Measurements from ENCODE around the gene PEX10. TPM values are rescaled to one million over a fixed set of nuclear protein-coding genes. Genes with fewer than 3 reads are reported as not detected.

The PEX10 gene
- polyA plus RNA-seq, 1 donor from 2014 or later, result 14.8 TPM

DNA sequence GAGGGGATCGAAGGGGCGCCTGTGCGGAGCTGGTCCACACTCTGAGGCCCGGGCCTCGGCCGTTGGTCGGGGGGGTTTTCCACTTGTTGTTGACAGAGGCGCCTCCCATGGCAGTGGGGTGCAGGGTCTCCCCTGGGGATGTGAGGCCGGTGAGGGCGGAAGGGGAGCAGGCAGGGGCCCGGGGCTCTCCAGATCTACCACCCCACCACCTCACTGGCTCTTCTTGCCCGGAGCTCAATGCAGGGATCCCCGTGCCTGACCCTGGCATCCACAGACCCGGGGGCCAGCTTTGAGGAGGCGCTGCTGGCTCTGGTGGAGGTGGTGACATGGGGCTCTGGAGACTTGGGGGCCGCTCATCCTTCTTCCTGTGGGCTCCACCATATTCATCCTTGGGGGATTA, 7.1 kb upstream of the PEX10 start:
- H3K27me3 Mint-ChIP-seq, result peaks cover 11% of the 10 kb centered on the region
- no peaks in the 10 kb centered on the region for H3K36me3 Mint-ChIP-seq
- no peak overlapping the region for H3K27ac Mint-ChIP-seq
- no peak overlapping the region for H3K4me3 Mint-ChIP-seq
- peaks cover 11 to 20% (median 19%) of the 10 kb centered on the region in 3 donors for H3K4me1 Mint-ChIP-seq
- H3K9me3 Mint-ChIP-seq, result peaks cover 0 to 4% (median 0%) of the 10 kb centered on the region in 3 donors

DNA sequence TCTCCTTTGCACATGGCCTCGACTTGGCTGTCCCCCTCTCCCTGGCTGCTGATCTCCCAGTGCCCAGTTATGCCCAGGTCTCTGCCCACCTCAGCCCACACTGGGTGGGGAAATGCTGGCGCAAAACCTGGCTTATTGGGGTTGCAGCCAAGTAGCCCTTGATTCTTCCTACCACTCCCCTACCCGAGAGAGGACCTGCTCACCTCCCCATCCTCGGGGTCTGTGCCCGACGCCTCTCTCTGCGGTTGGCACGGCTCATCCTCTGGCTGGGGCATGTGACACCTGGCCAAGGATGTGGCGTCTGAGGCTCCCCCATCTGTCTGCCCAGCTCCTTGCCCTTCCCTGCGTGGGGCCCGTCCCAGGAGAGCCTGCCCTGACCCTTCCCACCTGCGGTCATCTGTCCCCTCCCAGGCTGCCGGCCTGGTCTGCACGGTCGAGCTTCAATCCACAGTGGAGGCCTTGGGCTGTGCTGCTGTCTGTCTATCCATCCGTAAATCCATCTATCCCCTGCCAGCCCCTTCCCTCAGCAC, 6.5 kb upstream of the PEX10 start:
- no peak overlapping the region for H3K4me3 Mint-ChIP-seq
- peaks cover 0 to 4% (median 0%) of the 10 kb centered on the region in 3 donors for H3K9me3 Mint-ChIP-seq
- peaks cover 15 to 25% (median 24%) of the 10 kb centered on the region in 3 donors for H3K4me1 Mint-ChIP-seq
- H3K27me3 Mint-ChIP-seq, result peaks cover 11% of the 10 kb centered on the region
- no peaks in the 10 kb centered on the region for H3K36me3 Mint-ChIP-seq
- no peak overlapping the region for H3K27ac Mint-ChIP-seq

DNA sequence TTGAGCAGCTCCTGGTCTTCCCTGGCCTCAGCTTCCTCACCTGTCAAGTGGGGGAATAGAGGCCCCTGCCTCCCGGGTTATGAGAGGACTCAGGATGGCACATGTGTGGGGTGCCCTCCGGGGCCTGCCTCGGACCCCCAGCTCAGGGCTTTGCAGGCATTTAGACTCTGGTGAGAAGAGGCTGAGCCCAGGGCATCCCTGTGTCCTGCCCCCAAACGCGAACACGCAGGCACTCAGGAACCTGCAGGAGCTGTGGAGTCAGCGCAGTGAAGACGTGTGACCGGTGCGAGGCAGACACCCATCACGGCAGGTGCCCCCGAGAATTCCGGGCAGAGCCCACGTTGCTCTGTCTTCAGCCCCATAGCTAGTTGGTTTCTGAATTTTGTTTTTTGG, 5.5 kb upstream of the PEX10 start:
- Mint-ChIP-seq H3K27ac (peak overlapping the region in 1 of 3 donors; percentile 46), H3K4me1 (peaks cover 15 to 26% (median 25%) of the 10 kb centered on the region in 3 donors), H3K4me3 (no peak overlapping the region), H3K9me3 (peaks cover 0 to 2% (median 0%) of the 10 kb centered on the region in 3 donors), H3K27me3 (peaks cover 11% of the 10 kb centered on the region), H3K36me3 (no peaks in the 10 kb centered on the region)

DNA sequence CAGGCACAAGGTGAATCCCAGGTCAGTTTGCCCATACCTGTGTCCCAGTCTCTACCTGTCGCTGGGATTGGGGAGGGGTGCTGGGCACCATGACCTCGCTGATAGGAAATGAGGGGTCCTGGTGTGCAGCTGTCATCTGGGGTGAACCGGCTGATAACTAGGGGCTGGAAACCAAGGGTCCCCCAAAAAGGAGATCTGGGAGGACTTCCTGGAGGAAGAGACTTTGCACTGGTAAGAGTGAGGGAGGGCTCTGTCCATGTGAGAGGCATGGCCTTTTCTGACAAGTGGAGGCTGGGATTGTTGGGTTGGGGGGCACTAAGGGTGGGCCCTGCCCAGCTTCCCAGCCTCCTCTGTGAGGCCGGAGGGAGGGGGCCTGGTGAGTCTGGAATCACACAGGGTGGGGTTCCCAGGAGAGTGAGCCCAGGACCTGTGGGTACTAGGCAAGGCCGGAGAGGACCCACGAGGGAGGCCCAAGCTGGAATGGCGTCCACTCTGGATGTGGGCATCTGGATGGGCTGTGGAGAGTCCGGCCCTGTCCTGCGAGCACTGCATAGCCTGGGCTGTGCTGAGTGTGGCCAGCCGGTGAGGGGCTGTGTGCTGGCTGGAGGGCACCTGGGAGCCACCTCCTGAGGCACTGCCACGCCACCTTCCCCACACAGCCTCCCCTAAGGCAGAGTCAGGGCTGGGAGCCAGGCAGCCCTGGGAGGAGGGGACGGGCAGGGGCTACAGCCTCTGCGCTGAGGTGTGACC, 4.9 kb upstream of the PEX10 start:
- Mint-ChIP-seq H3K36me3 (no peaks in the 10 kb centered on the region), H3K27me3 (peaks cover 11% of the 10 kb centered on the region), H3K27ac (peak overlapping the region in 1 of 3 donors; percentile 60), H3K9me3 (peaks cover 0 to under 1% (median 0%) of the 10 kb centered on the region in 3 donors), H3K4me3 (peak overlapping the region in 2 of 4 donors; percentile 17 to 93), H3K4me1 (peaks cover 15 to 26% (median 25%) of the 10 kb centered on the region in 3 donors)

DNA sequence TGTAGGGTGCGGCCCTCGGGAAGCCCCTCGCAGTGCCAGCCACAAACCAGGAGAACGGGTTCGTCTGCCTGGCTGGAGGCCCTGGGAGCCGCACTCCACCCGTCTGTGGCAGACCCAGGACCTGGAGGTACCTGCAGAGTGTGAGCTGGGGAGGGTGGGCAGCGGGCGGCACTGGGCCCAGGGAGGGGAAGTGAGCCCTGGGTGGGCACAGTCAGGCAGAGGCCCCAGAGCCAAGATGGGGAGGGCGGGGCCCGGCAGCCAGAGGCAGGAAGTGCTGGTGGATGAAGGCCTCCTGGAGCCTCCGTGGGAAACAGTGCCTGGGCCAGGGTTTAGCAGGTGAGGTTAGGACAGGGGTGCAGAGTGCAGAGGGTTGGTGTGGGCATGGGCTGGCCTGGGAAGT, 4.0 kb upstream of the PEX10 start:
- Mint-ChIP-seq H3K9me3 (no peaks in the 10 kb centered on the region), H3K36me3 (no peaks in the 10 kb centered on the region), H3K4me3 (peak overlapping the region; percentile 17 to 94 (median 84)), H3K27ac (peak overlapping the region; percentile 60 to 92 (median 71)), H3K4me1 (peaks cover 15 to 28% (median 25%) of the 10 kb centered on the region in 3 donors), H3K27me3 (peaks cover 11% of the 10 kb centered on the region)

DNA sequence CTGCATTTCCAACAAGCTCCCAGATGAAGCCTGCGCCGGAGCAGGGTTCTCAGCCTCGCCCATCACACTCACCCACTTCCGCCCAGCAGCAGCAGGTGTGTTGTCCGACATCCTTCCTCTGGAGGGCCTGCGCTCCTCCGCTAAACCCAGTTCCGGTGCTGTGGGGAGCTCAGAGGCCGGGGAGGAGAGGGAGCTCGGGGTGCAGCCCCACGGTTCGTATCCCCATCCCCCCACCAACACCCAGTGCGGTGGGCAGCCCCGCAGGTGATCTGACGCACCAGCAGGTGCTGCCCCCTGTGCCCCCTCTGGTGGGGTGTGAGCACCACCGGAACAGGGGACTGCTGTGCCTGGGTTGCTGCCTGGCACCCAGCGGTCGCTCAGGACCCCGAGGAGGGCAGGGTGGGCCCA, 3.4 kb upstream of the PEX10 start:
- peaks cover 15 to 30% (median 27%) of the 10 kb centered on the region in 3 donors for H3K4me1 Mint-ChIP-seq
- H3K27ac Mint-ChIP-seq, result peak overlapping the region; percentile 70 to 92 (median 80)
- peaks cover 11% of the 10 kb centered on the region for H3K27me3 Mint-ChIP-seq
- no peaks in the 10 kb centered on the region for H3K9me3 Mint-ChIP-seq
- peak overlapping the region; percentile 74 to 94 (median 84) for H3K4me3 Mint-ChIP-seq
- no peaks in the 10 kb centered on the region for H3K36me3 Mint-ChIP-seq

DNA sequence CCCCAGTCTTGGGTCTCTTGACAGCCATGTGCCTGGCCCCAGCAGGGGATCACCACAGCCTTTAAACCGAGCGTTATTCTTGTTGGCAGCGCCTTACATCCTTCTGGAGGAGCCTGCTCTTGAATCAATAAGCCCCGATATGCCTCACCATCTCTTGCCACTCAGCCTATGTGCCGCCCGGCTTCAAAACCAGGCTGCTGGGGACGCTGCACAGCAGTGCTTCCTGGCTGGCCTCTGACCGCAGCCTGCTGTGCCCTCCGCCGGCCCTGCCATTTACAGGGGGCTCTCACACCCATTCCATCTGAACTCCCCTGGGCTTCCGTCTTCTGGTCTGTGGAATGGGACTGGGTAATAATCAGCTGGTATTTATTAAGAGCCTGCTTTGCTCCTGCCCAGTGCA, 3.0 kb upstream of the PEX10 start:
- Mint-ChIP-seq H3K27ac (peak overlapping the region; percentile 70 to 92 (median 80)), H3K27me3 (peaks cover 11% of the 10 kb centered on the region), H3K36me3 (no peaks in the 10 kb centered on the region), H3K9me3 (no peaks in the 10 kb centered on the region), H3K4me1 (peaks cover 15 to 34% (median 27%) of the 10 kb centered on the region in 3 donors), H3K4me3 (peak overlapping the region; percentile 74 to 94 (median 84))

DNA sequence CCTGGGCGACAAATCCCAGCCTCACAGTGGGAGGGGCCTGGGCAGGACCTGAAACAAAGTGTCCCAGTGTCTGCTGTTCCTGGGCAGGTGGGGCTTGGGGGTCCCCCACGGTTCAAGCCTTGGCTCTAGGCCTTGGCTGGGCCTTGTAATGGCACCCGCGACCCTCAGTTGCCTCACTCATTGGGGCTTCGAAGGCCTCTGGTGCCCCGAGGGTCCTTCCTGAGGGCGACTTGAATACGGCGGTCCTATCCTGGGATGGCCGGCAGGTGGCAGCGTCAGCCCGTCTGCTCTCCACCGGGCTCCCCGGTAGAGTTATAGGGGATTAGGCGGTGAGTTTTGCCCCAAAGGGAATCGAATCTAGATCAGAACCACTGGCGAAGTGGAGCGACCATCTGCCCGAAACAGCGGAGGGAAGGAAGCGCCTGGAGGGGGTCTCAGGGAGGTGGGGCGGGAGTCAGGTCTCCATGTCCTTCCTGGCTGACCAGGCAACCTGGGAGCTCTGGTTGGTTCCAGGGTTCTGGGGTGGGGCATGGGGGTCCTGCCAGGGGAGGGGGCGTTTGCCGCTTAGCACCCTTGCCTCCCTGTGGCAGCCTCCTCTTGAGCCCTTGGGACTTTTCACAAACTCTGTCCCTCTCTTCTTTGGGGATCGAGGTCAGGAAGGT, 2.1 kb upstream of the PEX10 start:
- Mint-ChIP-seq H3K9me3 (no peaks in the 10 kb centered on the region), H3K27me3 (peaks cover 11% of the 10 kb centered on the region), H3K4me3 (peak overlapping the region; percentile 77 to 97 (median 90)), H3K27ac (peak overlapping the region; percentile 84 to 95 (median 95)), H3K4me1 (peaks cover 15 to 35% (median 27%) of the 10 kb centered on the region in 3 donors), H3K36me3 (no peaks in the 10 kb centered on the region)

DNA sequence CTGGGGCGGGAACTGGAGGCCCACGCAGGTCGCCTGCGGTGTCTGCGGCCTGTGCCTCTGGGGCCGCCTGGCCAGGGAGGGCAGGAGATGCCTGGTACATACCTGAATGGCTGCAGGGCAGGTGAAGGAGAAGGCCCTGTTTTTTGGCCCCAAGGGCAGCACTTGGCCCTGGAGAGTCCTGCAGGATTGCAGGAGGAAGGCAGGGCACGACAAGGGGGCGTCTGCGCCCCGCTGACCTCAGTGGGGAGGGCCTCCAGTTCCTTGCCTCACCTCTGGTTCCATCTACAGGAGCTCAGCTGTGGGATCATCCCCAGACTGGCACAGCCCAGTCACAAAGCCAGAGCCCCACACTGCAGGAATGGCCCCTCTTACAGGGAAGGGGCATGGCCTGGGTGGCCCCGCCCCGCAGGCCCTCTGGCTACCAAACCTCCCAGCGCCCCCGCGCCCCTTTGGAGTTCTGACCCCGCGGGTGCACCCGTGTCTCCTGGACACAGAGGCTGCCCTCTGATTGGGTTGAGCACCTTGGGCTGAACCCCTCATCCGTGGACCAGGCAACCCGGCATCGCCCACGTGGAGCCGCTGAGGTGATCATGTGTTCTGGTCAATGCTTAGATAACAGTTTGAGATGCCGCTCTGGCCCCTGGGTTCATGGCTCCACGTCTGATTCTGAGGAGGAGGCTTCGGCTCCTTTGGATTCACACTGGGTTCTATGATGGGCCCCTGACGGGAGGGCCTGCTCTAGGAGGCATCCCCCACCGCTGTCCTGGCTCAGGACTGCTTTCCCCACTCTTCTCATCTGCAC, 1.3 kb upstream of the PEX10 start:
- peak overlapping the region; percentile 77 to 97 (median 90) for H3K4me3 Mint-ChIP-seq
- H3K27me3 Mint-ChIP-seq, result peaks cover 7% of the 10 kb centered on the region
- no peaks in the 10 kb centered on the region for H3K9me3 Mint-ChIP-seq
- H3K4me1 Mint-ChIP-seq, result peaks cover 15 to 35% (median 24%) of the 10 kb centered on the region in 3 donors
- H3K27ac Mint-ChIP-seq, result peak overlapping the region; percentile 84 to 95 (median 95)
- no peaks in the 10 kb centered on the region for H3K36me3 Mint-ChIP-seq

DNA sequence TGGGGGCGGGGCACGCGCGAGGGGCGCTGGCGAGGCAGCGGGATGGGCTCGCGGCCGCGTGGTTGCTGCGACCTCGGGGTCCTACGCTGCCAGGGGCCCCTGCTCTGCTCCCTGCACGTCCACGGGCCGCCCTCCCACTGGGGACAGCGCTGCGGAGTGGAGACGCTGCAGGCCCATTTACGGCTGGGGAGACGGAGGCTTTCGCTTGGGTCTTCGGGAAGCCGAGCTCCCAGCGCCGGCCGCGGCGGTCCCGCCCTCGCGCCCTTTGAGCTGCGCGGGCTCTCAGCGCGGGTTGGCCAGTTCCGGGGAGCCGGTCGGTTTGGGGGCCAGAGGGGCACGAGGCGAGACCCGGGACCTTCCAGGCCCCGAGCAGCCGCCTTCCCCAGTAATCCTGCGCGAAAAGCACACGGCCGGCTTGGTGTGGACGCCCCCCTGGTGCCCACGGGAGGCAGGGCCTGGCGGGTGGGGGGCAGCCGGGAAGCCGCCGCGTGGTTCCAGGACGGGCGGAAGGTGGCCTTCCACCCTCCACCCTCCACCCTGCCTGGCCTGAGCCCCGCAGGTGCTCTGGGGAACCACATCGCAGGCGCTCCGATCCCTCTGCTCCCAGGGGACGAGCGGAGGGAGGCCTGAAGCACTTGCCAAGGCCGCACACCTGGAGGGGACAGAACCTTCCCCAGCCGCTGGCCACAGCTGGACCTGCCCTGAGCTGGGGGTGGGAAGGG, 570 bp upstream of the PEX10 start:
- Mint-ChIP-seq H3K4me1 (peaks cover 15 to 35% (median 24%) of the 10 kb centered on the region in 3 donors), H3K27ac (peak overlapping the region in 2 of 3 donors; percentile 53 to 85), H3K4me3 (peak overlapping the region; percentile 77 to 97 (median 92))

DNA sequence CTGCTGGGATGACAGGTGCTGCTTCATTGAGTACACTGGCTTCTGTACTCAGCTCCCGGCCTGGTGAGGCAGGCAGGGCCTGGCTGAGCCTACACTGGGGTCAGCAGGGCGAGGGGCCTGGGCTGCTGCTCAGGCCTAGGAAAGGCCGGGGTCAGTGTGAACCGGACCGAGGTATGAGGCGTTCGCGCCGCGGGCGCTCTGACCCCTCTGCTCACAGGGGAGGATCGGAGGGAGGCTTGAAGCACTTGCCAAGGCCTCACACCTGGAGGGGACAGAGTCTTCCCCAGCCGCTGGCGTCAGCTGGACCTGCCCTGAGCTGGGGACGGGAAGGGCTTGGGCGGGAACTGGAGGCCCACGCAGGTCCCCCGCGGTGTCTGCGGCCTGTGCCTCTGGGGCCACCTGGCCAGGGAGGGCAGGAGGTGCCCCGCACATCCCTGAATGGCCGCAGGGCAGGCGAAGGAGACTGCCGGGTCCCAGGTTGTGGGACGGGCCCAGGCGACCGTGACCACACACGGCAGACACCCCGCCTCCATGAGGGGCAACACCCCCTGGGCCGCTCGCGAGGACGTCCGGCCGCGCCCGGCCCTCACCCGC, 466 bp downstream of the PEX10 start:
- Mint-ChIP-seq H3K27me3 (peaks cover 7% of the 10 kb centered on the region), H3K4me1 (peaks cover 15 to 32% (median 21%) of the 10 kb centered on the region in 3 donors), H3K36me3 (no peaks in the 10 kb centered on the region), H3K4me3 (peak overlapping the region; percentile 83 to 92 (median 90)), H3K27ac (peak overlapping the region in 2 of 3 donors; percentile 80 to 85), H3K9me3 (no peaks in the 10 kb centered on the region)

More for the DNA sequence above, 570 bp upstream of the PEX10 start:
- no peaks in the 10 kb centered on the region for H3K36me3 Mint-ChIP-seq
- H3K9me3 Mint-ChIP-seq, result no peaks in the 10 kb centered on the region
- peaks cover 7% of the 10 kb centered on the region for H3K27me3 Mint-ChIP-seq

DNA sequence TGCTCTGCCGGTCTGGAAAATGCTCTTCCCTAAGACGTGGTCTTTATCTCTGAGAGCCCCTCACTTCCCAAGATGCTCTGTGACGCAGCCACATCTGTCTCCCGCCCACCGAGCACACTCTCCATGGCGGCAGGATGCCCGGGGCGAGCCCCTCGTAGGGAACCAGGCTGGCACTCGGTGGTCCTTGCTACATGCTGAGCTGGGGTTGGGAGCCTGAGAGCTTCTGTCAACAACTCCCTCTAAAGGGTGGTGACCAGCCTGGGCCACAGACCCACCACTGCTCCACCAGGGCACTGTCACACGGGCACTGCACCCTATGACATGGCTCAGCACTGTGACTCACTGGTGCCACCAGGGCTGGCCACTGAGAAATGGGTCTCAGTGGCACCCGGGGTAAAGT, 2.6 kb downstream of the PEX10 start:
- H3K36me3 Mint-ChIP-seq, result no peaks in the 10 kb centered on the region
- peaks cover 8 to 18% (median 9%) of the 10 kb centered on the region in 3 donors for H3K4me1 Mint-ChIP-seq
- no peaks in the 10 kb centered on the region for H3K9me3 Mint-ChIP-seq
- peak overlapping the region in 1 of 4 donors; percentile 90 for H3K4me3 Mint-ChIP-seq
- no peak overlapping the region for H3K27ac Mint-ChIP-seq
- H3K27me3 Mint-ChIP-seq, result no peaks in the 10 kb centered on the region

DNA sequence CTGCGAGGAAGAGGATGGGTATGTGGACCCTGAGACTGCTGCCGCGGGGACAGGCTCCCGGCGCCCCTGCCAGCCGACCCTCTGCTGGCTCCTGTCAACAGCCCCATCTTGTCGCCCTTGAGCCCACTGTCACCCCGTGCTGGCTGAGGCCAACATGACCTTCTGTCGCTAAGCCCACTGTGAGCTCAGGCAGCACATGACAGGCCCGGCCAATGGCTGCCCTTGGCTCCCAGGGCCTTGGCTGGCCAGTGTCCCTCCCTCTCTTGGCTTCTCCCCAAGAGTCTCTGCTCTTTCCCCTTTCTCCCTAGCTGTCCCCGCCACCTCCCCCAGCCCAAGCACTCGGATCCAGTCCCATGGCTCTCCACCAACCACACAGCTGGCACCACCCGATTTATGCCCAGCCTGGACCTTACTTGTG, 3.5 kb downstream of the PEX10 start:
- Mint-ChIP-seq H3K36me3 (no peaks in the 10 kb centered on the region), H3K27me3 (no peaks in the 10 kb centered on the region), H3K4me1 (peaks cover 0 to 9% (median 3%) of the 10 kb centered on the region in 3 donors), H3K9me3 (no peaks in the 10 kb centered on the region), H3K27ac (no peak overlapping the region), H3K4me3 (peak overlapping the region in 1 of 4 donors; percentile 48)

Measured in IgD-negative memory B cell (primary cell).